ENCODE measurements around the gene TCERG1L.
"Not testable (repeated sequence)": the region's sequence is repeated elsewhere in the genome, so short reads cannot be mapped to it uniquely, and the experiment has no call there.

Gene TCERG1L

DNA sequence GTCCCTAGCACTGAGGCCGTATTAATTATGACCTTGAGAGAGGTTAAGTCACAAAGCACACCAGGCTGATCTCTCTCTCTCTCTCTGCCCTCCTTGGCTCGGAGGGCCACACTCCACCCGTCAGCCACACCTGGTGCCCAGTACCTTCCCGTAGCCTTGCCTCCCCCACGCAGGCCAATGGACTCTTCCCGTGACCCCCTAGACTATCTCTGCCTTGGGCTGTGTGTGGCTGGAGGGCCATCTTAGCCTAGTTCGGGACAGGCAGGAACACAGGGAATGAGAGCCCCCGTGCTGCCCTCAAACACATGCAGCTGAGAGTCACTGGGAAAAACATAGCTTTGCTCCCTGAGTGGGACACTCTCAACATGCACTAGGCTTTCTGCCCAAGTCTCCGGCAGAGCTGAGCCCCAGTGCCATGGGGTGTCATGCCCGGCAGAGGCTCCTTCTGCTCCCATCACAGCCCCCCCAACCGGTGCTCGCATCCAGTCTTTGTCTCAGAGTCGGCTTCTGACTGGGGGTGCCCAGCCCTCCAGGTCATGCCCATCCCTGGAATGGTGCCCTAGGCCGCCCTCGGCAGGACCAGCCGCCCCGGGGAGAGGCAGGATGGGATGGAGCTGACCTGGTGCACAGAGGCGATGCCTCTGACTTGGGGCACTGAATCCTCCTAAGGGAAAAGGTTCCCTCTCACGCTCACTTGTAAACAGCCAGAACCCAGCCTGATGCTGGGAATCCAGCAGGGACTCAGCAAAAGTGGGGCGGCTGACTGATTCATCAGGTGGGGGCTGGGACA, 63.0 kb downstream of the TCERG1L start:
- no peak for DNase-seq (ENCODE audit: low spot score)

DNA sequence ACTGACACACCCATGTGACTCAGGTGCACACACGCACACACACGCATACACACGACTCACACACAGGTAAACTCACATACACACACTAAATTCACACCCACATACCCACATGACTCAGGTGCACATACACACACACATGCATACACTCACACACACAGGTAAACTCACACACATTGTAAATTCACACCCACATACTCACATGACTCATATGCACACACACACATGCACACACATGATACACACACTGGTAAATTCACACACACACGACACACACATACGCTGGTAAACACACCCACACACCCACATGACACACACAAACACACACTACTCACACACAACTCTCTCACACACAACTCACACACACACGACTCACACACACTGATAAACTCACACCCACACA, 63.6 kb downstream of the TCERG1L start:
- no peak for DNase-seq (ENCODE audit: low spot score)

DNA sequence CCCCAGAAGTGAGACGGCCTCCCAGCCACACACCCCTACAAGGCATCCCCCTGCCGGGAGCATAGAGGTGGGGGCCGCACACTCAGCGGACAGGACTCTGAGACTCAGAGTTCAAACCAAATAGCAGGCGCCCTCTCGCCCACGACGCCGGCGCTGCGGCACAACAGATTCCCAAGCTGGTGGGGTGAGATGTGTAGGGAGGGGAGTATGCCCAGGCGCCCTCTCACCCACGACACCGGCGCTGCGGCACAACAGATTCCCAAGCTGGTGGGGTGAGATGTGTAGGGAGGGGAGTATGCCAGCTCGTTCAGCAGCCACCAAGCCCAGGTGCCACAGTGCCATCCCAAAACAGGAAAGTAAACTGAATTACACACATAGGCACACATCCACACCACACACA, 64.7 kb downstream of the TCERG1L start:
- no peak for DNase-seq (ENCODE audit: low spot score)

DNA sequence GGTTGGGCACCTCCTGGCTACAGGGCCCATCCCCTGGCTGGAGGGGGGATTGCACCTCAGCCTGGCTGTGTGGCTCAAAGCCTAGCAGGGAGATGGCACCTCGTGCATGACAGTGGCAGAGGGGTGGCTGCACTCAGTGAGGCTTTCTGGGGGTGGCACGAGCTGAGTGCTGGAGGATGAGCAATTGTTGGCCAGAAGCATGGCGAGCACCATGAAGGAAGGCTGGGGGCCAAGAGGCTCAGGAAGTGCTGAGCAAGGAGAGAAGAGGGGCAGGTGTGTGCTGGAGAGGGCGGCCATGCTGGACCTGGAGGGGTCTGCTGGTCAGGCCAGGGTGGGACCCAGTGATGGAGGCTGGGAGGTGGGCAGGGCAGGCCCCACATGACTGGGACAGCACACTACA, 65.4 kb downstream of the TCERG1L start:
- no peak for DNase-seq (ENCODE audit: low spot score)

- no peak for DNase-seq (ENCODE audit: low spot score)
Measured at GRCh38 chr10:131245475-131246059, 66.0 kb downstream of the TCERG1L start.

GRCh38 chr10:131244836-131245235, 66.7 kb downstream of the TCERG1L start:
- no peak for DNase-seq (ENCODE audit: low spot score)

GRCh38 chr10:131243076-131243475, 68.4 kb downstream of the TCERG1L start:
- DNase-seq (ENCODE audit: low spot score): no peak

- DNase-seq (ENCODE audit: low spot score): no peak
Measured at GRCh38 chr10:131242007-131242406, 69.5 kb downstream of the TCERG1L start.

DNA sequence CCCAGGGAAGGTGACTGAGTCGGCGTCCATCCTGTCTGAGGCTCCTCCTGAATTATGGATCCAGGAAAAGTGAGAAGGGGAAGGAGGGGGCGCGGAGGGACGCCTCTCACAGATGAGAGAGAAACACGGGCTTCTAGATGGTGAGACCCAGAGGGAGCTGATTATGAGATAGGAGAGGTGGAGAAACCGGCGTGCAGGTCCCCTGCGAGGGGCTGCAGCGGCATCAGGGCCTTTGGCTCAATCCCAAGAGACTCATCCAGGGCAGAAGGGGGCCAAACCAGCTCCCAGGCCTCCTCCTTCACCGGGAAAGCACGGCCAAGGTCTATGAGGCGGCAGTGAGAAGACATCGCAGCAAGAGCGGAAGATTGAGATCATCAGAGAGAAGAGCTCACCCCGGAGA, 70.8 kb downstream of the TCERG1L start:
- DNase-seq (ENCODE audit: low spot score): no peak

GRCh38 chr10:131239926-131240325, 71.6 kb downstream of the TCERG1L start:
- no peak for DNase-seq (ENCODE audit: low spot score)

DNA sequence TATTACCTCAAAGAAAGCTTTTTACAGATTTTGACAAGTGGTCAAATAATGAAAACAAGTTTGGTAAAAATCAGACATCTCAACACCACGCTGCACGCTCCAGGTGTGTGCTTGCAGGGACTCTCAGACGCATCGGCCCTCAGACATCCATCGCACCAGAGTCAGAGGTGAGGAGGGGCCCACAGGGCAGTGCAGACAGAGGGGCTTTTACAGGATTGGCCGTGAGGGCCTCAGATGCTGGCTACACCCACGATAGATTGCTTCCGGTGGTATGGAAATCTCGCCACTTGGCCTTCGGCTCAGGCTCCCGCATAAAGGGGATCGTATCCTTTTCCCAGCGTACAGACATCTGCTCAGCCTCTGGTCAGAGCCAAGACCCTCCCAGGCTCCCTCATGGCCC, 72.1 kb downstream of the TCERG1L start:
- DNase-seq (ENCODE audit: low spot score): no peak

GRCh38 chr10:131238669-131239280, 72.7 kb downstream of the TCERG1L start:
- DNase-seq (ENCODE audit: low spot score): no peak

DNA sequence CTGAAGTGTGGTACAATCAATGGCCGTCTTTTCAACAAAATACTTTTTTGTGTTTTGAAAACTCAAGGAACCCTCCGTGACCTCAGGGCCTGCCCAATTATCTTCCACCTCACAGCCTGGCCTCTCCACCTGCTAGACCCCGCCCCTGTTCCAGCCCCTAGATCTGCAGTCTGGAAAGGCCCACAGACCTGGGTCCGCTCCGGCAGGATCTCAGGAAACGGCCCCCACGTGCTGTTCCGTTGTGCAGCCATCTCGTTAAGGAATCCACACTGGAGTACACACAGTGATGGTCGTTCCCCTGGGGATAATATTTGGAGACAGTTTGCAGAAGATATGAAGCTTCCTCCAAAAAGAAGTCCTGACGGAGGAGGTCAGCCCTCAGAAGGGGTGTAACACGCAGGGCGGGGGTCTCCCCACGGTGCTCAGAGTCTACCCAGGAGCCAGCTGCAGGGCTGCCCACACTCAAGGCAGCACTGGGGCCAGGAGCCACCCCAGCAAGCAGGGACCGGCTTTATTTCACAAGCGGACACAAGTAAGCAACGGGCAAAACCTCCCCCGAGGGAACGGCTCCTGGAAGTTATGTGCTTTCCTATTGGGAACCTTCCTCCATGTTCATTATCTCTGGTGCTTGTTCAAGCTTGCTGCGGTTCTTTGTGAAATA, 73.4 kb downstream of the TCERG1L start:
- DNase-seq (ENCODE audit: low spot score): no peak

GRCh38 chr10:131234606-131235005, 76.9 kb downstream of the TCERG1L start:
- DNase-seq (ENCODE audit: low spot score): not testable (repeated sequence)

GRCh38 chr10:131233611-131234258, 77.8 kb downstream of the TCERG1L start:
- DNase-seq (ENCODE audit: low spot score): no peak

- DNase-seq (ENCODE audit: low spot score): no peak
Measured at GRCh38 chr10:131231965-131232541, 79.5 kb downstream of the TCERG1L start.

DNA sequence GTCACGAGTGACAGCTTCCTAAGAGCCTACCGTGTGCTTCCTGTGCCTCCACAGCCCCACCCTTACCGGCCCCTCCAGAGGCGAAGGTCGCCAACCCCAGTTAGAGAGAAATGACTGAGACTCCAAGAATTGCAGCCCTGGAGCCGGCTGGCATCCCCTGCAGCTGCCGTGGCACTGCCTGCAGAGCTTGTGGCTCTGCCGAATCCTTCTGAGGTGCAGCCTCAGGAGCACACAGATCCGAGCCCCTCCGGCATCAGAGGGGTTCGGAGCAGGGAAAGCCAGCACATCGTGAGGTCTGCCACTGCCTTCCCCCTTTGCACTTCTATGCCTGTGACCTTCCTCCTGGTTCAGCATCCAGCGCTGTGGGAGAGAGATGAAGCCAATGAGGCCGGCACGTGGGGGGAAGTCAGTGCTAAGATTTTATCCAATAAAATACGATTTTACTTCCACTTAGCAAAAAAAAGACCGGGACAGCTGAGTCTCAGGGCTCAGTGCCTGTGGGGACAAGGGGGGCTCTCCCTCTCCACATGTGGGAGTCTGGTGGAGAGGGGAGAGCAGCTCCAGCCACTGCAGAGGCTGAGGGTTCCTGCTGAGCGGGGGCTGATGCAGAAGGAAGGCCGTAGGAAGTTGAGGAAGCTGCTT, 80.1 kb downstream of the TCERG1L start:
- DNase-seq (ENCODE audit: low spot score): no peak

DNA sequence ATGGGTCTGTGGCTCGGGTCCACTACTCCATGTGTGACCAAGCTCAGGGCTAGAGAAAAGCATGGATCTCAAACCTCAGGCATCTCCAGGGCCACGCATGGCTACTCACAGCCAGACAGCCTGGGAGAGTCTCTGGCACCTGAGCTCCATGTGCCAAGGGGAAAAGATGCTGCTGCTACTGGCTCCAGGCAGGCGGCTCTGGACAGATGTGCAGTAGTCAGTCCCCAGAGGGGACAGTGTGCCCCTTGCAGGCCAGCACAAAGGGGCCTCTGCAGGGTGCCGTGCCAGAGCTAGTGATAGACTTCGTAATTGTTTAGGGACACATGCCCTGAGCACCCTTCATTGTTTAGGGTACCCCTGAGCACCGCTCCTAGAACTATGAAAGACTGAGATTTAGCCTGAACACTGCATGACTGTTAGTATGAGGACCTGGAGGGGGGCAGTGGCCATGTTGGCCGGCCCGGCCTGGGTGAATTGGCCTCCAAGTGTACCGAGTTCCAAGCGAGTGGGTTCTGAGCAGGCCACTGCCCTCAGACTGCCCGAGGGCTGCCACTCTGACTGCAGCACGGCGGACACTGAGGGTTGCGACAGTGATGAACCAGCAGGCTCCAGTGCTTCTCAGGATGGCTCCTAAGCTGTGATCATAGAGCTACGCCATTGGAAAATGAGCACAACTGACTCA, 80.7 kb downstream of the TCERG1L start:
- no peak for DNase-seq (ENCODE audit: low spot score)

DNA sequence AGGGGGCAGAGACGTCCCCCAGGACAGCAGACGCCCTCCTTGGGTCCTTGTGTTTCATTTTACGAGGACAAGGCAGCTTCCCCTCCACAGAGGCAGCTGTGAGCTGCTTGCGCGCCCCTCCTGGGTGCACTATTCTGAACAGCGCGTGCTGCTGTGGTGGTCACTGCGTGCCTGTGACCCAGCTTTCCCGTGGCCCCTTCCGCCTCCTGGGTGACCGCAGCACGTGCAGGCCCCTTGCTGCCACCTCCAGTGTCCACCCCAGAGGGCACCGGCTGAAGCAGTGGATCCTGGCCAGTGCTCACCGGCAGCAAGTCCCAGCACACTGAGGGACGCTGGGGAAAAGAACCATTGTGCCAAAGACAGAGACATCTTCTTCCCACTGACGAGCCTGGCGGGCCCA, 81.4 kb downstream of the TCERG1L start:
- no peak for DNase-seq (ENCODE audit: low spot score)

DNA sequence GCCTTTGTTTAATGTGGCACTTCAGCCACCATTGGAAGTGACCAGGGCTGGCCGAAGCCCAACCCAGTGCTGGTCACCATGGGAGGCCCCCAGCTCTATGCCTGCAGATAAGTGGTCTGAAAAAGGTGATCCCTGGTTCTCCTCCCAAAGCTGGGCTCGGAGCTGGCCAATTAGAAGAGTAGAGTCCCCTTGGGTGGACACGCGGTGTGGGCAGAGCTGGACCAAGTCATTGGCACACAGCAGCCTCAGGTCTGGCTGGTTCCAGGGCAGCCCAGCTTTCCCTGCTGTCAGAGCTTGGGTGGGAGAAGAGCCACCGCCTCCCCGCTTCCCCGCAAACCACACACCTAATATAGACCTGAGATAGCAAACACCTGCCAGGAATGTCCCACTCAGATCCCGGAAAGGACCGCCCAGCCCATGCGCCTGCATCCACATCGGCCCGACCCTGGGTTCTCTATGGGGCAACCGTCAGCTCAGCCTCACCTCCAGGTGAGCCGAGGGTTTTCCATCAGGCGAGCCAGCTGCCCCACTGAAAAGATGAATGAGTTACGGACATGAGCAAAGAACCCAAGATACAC, 84.3 kb downstream of the TCERG1L start:
- no peak for DNase-seq (ENCODE audit: low spot score)
